Raji (cell line): Measurements from ENCODE around the gene PPP6R3.

ENCODE experiments used
- POLR2A ChIP-seq: IDR thresholded peaks from 2 replicates; pipeline ENCODE4 v1.6.1; 2011; ENCODE audit warnings: low read depth, low read length, control low read depth; ENCODE audit not compliant: insufficient read depth

Gene PPP6R3

GRCh38 chr11:68601147-68601546, 140.6 kb downstream of the PPP6R3 start:
- no peak for TF ChIP-seq POLR2A

GRCh38 chr11:68609761-68610160, 149.2 kb downstream of the PPP6R3 start:
- TF ChIP-seq POLR2A = no peak

- no peak for TF ChIP-seq POLR2A
Measured at GRCh38 chr11:68610452-68611116, 150.0 kb downstream of the PPP6R3 start.

GRCh38 chr11:68615657-68616056, 155.1 kb downstream of the PPP6R3 start:
- TF ChIP-seq POLR2A = no peak

- TF ChIP-seq POLR2A = no peak
Measured at GRCh38 chr11:68617925-68618809, 157.6 kb downstream of the PPP6R3 start.

- TF ChIP-seq POLR2A = no peak
Measured at GRCh38 chr11:68621826-68622225, 161.3 kb downstream of the PPP6R3 start.

- no peak for TF ChIP-seq POLR2A
Measured at GRCh38 chr11:68632802-68633201, 172.2 kb downstream of the PPP6R3 start.

GRCh38 chr11:68641880-68642279, 181.3 kb downstream of the PPP6R3 start:
- no peak for TF ChIP-seq POLR2A

GRCh38 chr11:68643585-68643984, 183.0 kb downstream of the PPP6R3 start:
- no peak for TF ChIP-seq POLR2A

- no peak for TF ChIP-seq POLR2A
Measured at GRCh38 chr11:68646832-68647231, 186.3 kb downstream of the PPP6R3 start.

- TF ChIP-seq POLR2A = no peak
Measured at GRCh38 chr11:68649851-68650555, 189.5 kb downstream of the PPP6R3 start.

- no peak for TF ChIP-seq POLR2A
Measured at GRCh38 chr11:68650801-68651200, 190.2 kb downstream of the PPP6R3 start.

- TF ChIP-seq POLR2A = no peak
Measured at GRCh38 chr11:68651208-68651984, 190.8 kb downstream of the PPP6R3 start.

- no peak for TF ChIP-seq POLR2A
Measured at GRCh38 chr11:68651985-68652682, 191.6 kb downstream of the PPP6R3 start.
